HG03095 (cell line): ENCODE results near the gene UQCC2.

ENCODE experiments used
- ATAC-seq: cut with Tn5 transposase; IDR thresholded peaks from one replicate; pipeline ENCODE4 v1.9.1; 2021; ENCODE audit warnings: moderate library complexity; ENCODE audit not compliant: unreplicated experiment

The UQCC2 gene

GRCh38 chr6:33711140-33712129 is at the start of gene UQCC2:
UQCC2 (minus strand) TSS chr6:33711700; CDS start chr6:33711686, 14 bp downstream.
- ATAC-seq: peak; percentile 75

- no peak for ATAC-seq
Measured at GRCh38 chr6:33759887-33760629, 48.6 kb upstream of the UQCC2 start.

DNA sequence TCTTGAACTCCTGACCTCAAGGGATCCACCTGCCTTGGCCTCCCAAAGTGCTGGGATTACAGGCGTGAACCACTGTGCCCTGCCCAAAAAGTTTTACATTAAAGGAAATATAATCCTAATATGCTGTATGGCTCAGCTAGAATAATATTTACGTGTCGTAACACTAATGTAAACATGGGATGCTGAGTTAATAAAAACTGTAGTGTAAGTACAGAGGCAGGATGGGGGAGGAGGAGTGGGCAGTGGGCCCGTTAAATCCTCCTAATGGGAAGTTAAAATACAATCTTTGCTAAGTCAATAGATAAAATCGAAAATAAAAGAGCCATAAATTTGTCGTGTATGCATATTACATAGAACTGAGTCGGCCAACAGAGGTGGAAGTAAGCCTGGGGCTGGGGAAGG is 47.3 kb upstream of the UQCC2 start:
- ATAC-seq: no peak

DNA sequence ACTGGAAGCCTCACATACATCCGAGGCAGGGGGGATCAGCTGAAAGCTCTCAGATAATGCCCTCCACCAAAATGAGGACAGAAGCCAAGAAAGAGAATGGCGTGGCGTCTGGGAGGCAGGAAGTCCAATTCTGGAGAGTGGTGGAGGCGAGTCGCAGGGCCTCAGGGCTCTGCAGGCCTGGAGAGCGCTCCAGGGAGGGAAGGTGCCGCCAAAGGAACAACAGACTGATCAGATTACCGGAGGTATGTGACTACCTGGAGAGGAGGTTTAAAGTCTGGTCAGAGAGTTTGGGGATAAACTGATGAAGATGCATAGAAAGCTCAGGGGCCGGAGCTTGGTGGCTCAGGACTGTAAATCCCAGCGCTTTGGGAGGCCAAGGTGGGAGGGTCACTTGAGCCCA is 46.4 kb upstream of the UQCC2 start:
- ATAC-seq: no peak

GRCh38 chr6:33757113-33757512 is 45.6 kb upstream of the UQCC2 start:
- no peak for ATAC-seq

DNA sequence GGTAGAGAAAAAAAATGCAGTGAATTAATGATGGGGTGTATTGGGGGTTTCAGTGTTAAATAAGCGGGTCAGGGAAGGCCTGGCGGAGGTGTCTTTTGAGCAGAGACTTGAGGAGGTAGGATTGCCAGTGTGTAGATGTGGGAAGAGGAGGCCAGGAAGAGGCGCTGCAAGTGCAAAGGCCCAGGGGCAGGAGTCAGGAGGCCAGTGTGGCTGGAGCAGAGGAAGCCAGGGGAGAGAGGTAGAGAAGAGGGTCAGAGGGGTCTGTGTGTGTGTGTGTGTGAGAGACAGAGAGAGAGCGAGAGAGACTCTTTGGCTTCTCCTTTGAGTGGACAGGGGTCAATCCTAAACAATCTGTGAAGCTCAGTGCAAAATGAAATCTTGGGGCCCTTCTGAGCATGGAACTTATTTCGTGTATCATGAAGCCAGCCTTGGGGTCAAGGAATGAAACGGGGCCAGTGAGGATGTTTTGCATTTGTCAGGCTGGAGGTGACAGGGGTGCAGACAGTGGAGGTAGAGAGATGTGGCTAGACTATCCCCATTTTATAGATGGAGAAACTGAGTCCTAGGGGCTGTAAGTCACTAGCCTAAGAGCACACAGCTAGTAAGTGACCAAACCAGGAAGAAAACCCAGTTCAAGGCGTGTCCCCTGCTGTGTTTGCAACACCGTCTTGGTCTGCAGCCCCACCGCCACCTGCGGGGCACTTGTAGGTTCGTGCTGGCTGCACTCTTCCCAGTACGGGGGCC is 44.9 kb upstream of the UQCC2 start:
- ATAC-seq: no peak

DNA sequence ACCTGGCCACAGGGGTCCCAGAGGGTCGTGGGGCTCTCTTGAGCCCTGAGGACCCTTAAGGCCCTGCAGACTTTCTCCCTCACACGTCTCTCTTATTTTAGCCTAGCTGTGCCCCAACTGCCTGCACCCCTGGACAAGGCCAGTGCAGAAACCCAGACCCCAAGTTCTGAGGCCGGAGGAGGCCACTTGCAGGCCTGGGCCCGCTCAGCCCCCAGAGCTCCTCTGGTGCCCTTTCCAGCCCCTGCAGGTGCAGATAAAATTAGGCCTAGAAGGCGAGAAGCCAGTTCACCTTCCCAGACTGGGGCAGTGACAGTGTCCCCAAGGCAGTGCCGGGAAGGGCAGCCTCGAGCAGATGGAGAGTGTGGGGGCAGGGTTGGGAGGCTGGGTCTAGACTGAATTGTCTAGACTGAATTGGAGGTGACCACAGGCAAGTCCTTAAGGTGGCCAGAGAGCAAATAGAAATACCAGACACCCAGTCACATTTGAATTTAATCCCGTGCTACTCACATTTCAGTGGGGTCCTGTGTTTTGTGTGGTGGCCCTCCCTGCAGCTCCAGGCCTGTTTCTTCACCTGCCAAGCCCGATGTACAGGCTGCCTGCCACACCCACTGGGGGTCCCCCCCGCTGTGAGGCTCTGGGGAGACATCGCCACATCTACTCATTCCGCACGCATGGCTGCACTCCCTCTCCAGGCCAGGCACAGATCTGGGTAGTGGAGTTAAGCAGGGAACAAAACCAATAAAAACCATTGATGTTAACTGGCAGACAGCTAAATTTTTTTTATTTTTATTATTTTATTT is 43.8 kb upstream of the UQCC2 start:
- no peak for ATAC-seq

DNA sequence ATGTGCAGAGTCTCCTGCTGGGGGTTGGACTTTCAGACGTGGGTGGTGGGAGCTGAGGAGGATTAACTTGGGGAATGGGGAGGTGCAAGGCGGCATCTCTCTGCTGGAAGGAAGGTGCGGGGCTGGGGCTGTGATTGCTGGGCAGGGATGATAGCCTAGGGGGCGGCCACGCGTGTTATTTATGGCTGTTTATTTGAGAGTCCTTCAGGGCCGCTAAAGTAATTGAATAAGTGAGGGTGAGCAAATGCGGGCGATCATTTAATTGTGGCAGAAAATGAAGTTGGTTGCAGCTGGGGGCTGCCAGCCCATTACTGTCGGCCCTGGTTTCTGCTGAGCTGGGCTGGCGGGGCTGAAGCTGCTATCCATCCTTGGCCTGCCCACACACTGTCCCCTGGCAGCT is 42.7 kb upstream of the UQCC2 start:
- no peak for ATAC-seq

- no peak for ATAC-seq
Measured at GRCh38 chr6:33752646-33753015, 41.1 kb upstream of the UQCC2 start.

DNA sequence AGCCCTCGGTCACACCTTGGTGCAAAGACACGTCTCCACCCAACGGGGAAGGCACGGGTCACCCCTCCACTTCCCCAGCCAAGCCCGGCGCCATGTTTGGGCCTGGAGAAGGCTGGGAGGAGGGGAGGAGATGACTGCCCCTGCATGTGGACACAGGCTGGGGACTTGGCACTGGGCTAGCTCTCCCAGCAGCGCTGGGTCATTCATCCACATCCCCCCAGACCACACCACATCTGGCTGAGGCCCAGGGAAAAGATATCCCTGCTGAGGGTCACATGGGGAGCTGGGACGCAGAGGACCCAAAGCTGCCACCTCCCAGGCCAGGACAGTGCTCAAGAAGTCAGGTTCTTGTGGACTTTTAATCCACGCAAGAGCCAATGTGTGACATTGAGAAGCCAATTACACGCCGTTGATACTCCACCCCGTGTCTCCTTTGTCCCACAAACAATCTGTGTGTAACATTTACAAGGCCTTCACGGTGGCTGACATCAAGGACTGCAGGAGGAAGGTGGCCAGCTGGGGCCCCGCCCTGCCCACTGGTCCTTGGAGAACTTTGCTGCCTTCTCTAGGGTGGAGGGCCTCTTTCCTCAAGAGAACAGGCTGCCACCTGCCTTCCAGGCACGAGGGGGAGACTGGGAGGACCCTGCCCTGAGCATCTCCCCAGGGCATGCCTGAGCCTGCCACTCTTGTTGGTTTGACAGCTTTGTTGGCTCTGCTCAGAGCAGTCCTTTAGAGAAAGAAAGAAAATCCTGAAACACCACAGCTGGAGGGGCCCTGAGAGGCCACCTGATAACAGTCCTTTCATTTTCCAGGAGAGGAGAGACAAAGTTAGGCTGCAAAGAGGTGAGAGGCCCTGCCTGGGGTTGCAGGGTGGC is 40.5 kb upstream of the UQCC2 start:
- no peak for ATAC-seq

DNA sequence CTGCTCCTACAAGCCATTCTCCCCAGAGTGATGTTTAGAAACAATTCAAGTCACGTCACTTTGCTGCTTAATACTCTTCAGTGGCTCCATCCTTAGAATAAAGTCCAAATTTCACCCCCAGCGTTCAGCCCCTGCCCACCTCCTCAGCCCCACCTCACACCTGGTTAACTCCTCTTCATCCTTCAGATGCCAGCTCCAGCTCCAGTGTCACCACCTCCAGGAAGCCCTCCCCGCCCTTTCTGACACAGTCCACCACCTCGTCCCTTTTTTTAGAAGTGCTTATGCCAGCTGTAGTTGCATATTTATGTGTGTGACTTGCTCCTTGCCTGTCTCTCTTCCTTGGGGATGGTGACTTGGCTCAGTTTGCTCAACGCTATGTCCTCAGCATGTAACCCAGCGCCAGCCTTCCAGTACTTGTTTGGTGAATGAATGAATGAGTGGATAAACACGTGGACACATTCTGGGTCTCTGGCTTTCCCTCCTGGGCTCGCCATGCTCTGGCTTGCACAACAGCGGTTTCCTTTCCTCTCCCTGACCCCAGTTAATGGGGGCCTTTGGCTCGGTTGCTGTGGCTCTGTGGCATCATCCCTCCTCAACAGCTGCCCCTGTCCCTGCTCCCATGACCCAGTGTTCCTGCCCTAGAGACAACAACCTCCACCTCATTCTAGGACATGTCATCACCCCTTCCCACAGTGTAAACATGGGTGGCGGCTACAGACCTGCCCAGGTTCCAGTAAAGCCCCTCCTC is 38.9 kb upstream of the UQCC2 start:
- no peak for ATAC-seq

- no peak for ATAC-seq
Measured at GRCh38 chr6:33749401-33749800, 37.9 kb upstream of the UQCC2 start.

GRCh38 chr6:33748841-33749240 is 37.3 kb upstream of the UQCC2 start:
- no peak for ATAC-seq

DNA sequence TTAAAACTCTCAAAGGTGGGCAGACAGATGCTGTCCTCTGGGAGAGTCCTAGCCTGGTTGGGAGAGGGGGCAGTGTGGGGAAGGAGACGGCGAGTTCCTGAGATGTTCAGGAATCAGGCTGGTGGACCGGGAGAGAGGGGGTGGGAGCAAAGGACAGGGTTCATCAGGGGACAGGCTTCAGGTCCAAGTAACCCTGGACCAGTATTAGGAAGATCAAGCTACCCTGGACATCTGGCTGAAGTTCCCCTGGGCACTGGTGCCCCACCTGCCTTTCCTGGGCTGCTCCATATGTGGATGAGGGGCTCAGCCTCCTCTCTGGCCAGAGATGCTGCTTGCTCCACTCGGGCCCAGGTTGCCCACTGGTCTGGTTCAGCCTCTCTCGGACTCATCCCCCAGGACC is 36.3 kb upstream of the UQCC2 start:
- ATAC-seq: no peak

DNA sequence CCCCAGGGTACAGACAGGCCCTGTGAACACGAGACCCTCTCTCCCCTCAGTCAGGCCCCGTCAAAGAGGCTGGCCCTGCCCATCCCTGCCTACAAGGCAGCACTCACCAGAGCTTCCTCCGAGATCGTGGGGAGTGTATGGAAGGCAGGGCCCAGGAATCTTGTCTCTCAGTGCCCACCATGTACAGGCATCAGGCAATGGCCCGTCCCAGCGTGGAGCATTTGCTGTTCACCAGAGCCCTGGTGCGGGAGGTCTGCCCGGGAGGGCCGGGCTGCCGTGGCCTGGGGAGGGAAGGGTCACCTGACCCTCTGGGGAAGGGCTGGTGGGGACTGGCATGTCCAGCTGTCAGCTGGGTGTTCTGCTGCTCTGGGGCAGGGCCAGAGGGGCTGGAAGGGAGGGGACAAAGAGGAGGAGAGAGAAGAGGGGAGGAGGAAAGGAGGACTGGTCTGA is 35.2 kb upstream of the UQCC2 start, which contains the start of gene IP6K3:
Gene IP6K3, minus strand, starts transcription at position 255 of the 450 bp plus-strand sequence. CDS start 11,429 bp downstream, outside the sequence.
- no peak for ATAC-seq

DNA sequence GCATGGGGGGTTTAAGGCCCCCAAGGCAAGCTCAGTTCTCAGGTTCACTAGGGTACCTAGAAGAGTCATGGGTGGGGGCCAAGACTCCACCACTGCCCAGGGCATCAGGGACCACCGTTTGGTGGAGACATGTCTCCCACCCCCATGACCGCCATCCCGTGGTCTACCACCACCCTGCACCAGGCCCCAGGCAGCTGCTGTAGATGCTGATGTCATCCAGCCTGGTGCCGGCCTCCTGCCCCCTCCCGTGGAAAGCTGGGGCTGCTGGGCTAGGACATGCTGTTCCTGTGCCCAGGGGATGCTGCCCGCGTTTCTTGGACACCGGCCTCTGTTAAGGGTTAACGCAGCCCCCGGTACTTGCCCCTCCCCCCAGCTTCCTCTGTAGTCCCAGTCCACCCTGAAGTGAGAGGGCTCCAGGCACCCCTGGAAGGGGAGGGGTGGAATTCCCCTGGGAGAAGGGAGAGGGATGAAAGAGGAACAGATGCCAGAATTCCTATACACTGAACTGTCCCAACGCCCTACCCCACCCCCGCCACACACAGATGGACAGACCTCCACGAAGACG is 34.6 kb upstream of the UQCC2 start:
- ATAC-seq: no peak

GRCh38 chr6:33745548-33745947 is 34.0 kb upstream of the UQCC2 start:
- ATAC-seq: no peak

DNA sequence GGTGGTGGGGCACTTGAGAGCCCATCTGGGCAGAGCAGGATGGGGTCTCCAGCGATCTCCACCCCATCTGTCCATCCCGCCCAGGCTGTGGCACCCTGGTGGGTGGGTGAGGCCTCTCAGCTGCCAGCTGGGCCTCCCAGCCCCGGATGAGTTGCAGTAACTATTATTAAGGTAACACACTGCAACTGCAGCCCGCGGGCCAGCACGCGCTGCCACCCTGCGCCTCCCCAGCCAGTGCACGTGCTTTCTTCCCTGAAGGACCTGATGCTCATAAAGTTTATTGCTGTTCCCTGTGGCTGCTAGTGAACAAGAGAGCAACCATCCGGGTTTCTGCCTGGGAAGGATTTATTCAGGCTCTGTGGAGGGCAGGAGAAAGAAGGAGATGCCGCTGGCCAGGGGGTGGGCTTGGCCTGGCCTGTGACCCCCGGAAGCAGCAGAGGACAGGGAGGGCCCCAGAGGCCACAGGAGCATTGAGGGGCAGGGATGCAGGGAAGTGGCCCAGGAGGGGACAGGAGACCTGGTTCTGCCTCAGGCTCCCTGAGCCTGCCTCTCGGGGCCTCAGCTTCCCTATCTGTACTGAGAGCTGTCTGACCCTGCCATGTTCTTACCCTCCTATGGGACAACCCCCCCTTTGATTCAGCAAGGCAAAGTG is 33.5 kb upstream of the UQCC2 start:
- ATAC-seq: no peak
